Astrocyte of the spinal cord (primary cell): ENCODE results near the gene ST8SIA3.

Experiments used
- DNase-seq: peaks from one replicate; pipeline ENCODE4 v3.0.0; 2011; ENCODE audit warnings: low read depth, low spot score
- H3K4me3 ChIP-seq: 2 replicates; pipeline ENCODE4 v1.5.1; 2011; ENCODE audit warnings: low read depth, mild to moderate bottlenecking, low read length, moderate library complexity
- in situ Hi-C: cut with HindIII; loops from 2 replicates; pipeline ENCODE4 v1.10.0; 2017; ENCODE audit warnings: low sequenced_read_pairs
- TF ChIP-seq, protein P1 (sequence below): IDR thresholded peaks from 2 replicates; pipeline ENCODE4 v1.5.1; 2012; ENCODE audit warnings: low read depth, mild to moderate bottlenecking, low read length, inconsistent platforms

Gene ST8SIA3

DNA sequence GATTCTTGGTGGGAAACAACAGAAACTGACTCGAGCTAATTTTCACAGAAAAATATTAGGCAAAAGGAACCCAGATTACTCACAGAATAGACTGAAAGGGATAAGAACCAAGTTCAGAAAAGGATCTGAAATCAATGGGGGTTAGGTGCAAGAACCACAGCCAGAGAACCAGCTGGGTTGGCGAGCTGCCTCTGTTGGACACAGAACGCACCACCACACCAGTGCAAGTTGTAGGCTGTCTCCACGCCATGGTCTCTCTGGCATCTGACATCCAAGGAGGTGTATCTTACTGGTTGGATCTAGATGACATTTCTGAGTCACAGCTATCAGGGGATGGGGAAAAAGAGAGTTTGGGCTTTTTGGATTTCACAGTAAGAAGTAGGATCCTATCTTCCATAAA is 64.2 kb downstream of the ST8SIA3 start:
- no peak for DNase-seq
- in situ Hi-C loops = no loop called here
- TF ChIP-seq, protein P1, sequence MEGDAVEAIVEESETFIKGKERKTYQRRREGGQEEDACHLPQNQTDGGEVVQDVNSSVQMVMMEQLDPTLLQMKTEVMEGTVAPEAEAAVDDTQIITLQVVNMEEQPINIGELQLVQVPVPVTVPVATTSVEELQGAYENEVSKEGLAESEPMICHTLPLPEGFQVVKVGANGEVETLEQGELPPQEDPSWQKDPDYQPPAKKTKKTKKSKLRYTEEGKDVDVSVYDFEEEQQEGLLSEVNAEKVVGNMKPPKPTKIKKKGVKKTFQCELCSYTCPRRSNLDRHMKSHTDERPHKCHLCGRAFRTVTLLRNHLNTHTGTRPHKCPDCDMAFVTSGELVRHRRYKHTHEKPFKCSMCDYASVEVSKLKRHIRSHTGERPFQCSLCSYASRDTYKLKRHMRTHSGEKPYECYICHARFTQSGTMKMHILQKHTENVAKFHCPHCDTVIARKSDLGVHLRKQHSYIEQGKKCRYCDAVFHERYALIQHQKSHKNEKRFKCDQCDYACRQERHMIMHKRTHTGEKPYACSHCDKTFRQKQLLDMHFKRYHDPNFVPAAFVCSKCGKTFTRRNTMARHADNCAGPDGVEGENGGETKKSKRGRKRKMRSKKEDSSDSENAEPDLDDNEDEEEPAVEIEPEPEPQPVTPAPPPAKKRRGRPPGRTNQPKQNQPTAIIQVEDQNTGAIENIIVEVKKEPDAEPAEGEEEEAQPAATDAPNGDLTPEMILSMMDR = no peak
- no peak overlapping the region for H3K4me3 ChIP-seq
